Renal cortical epithelial cell (primary cell): ENCODE data around the gene MAN1A1. TPM values are rescaled to one million over a fixed set of nuclear protein-coding genes. Genes with fewer than 3 reads are reported as not detected.
"Not testable (repeated sequence)": the region's sequence is repeated elsewhere in the genome, so short reads cannot be mapped to it uniquely, and the experiment has no call there.

Source experiments
- DNase-seq: peaks from one replicate; pipeline ENCODE4 v3.0.0-alpha.2; 2011; ENCODE audit warnings: low read depth
- total RNA-seq: library from RNA; depleted of rRNA; stranded (reverse); fragments of >200 nt; gene quantifications from 2 replicates; pipeline ENCODE4 v1.2.3, GENCODE V29; 2014

Gene MAN1A1
- total RNA-seq: 41.3 and 50.5 TPM in 2 replicates

DNA sequence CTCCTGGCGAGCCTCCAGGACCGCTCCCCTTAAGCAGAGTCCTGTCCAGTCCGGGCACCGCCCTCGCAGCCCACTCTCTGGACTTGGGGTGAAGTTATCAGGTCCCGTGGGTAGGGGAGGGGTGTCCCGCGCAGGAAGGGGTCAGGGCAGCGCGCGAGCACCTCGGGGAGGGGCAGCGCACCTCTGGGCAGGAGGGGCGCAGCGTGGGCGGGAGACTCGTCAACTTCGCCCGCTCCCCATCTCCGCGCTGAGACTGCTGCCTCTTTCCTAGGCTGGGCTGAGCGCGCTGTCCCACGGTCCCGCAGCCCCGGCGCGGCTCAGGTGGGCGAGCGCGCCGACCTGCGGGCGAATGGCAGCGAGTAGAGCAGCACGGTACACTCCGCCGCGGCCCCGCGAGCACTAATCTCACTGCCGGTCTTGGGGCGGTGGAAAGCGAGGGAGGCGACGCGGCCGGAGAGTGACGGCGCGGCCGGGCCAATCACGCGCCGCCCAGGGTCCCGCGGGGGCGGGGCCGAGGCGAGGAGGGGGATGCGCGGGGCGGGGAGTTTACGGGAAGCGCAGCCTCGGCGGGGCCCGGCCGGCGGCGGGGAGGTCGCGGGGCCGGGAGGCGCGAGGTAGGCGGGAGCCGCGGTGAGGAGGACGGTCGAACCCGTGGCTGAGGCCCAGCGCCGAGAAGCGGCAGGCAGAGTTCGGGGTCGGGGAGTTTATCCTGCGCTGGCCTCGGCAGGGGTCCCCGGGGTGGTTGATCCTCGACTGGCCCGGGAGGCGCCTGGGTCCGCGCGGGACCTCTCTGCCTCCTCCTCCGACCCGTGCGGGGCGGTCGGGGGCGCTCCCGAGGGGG is at the start of gene MAN1A1:
Gene MAN1A1 (minus strand): TSS at position 401 of the 841 bp plus-strand sequence. CDS start 696 bp downstream, outside the sequence.
- peak; percentile 44 for DNase-seq

DNA sequence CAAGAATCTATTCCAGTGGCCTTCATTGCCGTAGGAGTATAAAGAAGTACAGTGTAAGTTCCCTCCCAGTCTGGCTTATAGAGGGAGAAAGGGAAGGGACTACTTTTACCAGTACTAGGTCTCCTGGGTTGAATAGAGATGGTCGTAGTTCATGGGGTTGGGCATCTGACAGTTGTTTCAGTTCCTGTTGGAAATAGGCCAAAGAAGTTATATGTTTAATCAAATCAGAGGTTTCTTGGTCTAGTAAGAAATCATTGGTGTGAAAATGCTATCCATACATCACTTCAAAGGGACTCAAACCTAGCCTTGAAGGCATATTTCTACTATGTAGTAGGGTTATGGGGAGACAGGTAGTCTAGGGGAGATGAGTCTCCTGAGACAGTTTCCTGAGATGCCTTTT is 45.6 kb upstream of the MAN1A1 start:
- no peak for DNase-seq

DNA sequence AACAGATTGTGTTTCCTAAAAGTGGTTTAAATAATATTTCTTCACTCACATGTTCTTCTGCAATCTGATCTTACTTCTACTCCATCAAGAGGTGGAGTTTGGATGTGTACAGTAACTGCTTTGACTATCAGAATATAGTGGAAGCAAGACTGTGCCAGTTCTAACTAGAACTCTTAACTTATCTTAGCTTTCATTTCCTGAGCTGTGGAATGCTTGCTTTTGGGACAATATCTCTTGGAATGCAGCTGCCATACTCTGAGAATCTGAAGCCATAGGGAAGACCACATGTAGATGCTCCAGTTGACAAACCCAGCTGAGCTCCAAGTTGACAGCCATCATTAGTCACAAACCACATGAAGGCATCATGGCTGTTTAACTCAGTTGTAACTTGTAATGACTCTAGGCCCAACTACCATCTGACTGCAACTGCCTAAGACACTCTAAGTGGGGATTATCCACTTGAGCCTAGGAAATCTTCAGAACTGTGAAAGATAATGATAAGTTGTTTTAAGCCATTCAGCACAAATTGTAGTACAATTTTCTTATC is 40.8 kb upstream of the MAN1A1 start:
- DNase-seq: no peak

DNA sequence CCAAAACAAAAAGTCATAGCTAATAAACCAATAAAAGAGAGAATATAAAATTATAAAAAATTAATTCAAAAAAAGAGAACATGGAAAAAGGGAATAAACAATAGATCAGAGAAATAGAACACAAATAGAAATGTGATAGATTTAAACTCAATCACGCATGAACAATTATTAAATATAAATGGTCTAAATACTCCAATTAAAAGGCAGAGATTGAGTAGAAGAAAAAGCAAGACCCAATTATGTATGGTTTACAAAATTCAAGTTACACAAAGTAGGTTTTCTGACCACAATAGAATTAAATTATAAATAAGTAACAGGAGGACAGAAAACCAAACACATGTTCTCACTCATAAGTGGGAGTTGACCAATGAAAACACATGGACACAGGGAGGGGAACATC is 36.4 kb upstream of the MAN1A1 start:
- DNase-seq: no peak

DNA sequence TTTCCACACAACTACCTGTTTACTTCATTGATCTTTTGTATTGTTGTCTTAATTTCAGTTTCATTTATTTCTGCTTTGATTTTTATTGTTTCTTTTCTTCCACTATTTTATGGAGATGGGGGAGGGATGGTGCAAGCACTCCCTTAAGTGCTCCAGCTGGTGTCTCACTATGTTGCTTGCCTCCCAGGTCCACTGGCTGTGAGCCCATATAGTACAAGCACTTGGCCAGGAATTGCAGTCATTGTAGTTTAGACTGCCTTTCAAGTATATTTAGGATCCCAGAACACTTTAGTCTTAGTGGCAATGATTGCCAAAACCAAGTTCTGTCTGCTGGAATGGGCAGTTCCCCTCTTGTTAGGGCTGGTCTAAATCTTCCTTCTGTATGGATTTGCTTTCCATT is 34.9 kb upstream of the MAN1A1 start:
- no peak for DNase-seq

DNA sequence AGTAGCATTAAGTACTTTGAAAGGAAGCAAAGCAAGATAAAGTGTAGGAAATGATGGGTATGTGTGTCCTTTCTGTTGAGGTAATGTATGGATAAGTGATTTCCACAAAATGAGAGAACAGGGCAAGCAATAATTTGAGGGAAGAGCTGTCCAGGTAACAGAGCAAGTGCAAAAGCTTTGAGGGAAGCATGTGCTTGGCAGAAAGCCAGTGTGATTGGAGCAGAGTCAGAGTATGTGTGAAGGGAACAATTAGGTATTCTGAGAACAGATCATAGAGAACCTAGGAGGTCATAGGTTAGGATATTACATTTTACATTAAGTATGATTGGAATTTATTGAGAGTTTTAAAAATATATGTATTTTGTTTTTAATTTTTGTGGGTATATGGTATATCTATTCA is 30.2 kb upstream of the MAN1A1 start:
- no peak for DNase-seq

DNA sequence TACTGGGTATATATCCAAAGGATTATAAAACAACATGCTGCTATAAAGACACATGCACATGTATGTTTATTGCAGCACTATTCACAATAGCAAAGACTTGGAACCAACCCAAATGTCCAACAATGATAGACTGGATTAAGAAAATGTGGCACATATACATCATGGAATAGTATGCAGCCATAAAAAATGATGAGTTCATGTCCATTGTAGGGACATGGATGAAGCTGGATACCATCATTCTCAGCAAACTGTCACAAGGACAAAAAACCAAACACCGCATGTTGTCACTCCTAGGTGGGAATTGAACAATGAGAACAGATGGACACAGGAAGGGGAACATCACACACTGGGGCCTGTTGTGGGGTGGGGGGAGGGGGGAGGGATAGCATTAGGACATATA is 27.5 kb upstream of the MAN1A1 start:
- not testable (repeated sequence) for DNase-seq

DNA sequence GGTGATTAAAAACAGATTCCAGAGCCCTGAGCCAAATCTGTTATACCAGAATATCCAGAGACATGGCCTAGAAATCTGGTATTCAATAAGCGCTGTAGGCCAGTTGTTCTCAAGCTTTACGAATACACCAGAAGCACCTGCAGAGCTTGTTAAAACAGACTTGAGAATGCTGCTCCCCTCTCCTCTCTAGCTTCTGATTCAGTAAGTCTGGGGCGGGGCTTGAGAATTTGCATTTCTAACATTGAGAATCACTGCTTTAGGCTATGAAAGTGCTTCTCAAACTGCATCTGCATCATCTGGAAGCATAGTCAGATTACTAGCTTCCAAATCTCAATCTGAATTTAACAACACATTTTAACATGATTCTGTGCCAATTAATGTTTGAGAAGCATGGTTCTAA is 20.5 kb upstream of the MAN1A1 start:
- DNase-seq: no peak

DNA sequence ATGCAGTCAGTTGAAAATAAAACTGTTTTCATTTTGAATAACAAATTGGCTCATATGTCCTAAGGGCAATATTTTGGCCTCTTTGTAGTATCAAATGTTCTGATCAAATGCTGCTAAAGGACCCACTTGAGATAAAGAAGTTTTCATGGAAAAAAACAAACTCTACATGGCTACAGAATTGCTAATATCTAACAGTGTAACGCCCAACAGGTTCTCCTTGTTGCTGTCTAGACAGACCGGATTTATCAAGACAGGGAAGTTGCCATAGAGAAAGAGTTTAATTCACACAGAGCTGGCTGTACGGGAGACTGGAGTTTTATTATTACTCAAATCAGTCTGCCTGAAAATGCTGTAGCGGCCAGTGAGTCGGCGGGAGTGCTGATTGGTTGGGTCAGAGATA is 19.4 kb upstream of the MAN1A1 start:
- no peak for DNase-seq

DNA sequence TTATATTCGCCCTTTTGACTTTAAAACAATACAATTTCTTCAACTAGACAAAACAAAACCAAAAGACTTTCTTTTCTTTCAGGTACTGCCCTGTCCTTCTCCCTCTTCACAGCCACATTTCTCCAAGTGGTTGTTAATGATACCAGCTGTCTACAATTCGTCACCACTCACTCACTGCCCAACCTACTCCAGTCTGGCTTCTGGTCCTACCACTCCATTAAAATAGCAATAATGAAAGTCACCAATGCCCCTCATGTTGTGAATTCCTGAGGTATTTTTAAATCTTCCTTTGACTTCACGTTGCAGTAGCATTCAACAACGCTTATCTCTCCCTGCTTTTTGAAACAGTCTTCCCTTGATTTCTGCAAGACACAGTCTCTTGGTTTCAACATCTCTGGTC is 11.6 kb upstream of the MAN1A1 start:
- DNase-seq: no peak

DNA sequence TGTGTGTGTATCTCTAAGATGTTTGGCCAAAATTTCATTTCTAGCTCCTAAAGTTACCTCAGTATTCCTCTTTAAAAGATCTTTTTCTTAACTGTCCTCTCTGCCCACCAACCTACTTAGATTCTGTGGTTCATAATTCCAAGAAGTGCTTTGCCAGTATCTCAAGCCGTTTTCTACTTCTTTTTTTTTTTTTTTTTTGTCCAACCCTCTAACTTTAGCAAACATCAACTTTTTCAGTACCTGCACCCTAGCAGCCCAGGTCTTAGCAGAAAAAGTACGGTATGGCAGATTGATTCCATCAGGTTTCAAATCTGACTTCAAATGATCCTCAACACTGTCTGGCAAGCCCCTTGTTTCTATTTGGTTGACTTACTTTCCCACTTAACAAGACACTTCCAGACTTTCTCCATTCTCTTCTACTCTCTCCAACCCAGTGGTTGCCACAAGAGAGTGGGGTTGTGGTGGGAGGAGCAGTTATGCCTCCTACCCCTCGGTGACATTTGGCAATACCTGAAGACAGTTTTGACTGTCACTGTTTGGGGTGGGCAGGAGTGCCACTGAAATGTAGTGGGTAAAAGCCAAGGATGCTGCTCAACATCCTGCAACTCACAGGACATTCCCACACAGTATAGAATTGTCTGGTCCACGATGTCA is 10.8 kb upstream of the MAN1A1 start:
- DNase-seq: no peak

DNA sequence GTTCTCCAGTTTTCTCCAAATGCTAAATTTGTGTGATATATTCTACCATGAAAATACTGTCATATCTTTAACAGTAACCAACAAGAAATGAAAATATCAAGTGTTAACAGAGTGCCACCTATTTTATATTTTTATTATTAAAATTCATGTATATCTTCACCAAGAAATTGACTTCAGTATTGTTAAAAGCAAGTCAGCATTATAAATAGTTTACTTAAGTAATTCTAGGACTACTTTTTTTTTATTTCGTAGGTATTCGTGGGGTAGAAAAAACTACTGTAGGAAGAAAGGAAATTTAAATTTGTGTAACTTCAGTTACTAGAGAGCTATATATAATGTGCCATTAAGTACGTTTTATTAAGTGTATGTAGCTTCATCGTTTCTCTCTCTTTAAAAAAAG is 6.3 kb upstream of the MAN1A1 start:
- DNase-seq: no peak

DNA sequence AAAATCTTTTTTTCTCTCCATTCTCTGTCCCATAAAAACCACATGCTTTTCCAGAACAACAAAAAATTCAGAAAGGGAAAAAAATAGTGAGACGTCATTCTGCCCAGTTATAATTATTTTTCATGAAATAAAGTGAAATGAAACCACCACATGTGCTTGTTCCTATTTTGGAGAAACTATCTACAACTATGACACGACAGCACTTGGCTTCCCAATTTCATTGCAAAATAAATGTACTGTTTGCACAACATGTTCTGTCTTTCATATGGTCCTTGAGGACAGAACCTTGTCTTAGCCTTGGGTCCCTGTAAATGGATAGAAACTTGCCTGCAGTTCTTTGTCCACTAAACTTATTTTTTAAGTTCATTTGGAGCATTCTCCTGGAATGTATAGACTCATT is 5.6 kb upstream of the MAN1A1 start:
- no peak for DNase-seq

DNA sequence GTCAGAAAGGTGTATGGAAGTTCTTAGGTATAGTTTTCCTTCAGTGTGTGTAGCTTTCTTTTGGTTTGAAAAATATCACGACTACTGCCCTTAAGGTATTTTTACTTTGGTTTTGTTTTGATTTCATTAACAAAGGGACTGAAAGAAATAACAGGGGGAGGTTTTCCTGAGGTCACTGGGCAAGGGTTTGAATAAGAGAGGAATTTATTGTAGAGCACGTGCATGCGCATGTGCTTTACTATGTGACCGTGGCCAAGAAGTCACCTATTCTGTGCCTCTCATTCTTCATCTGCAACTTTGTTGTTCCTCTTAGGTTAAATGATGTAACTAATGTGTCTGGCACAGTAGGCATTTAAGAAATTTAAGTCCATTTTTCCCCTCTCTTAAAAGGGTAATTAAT is 4.1 kb upstream of the MAN1A1 start:
- peak; percentile 59 for DNase-seq

DNA sequence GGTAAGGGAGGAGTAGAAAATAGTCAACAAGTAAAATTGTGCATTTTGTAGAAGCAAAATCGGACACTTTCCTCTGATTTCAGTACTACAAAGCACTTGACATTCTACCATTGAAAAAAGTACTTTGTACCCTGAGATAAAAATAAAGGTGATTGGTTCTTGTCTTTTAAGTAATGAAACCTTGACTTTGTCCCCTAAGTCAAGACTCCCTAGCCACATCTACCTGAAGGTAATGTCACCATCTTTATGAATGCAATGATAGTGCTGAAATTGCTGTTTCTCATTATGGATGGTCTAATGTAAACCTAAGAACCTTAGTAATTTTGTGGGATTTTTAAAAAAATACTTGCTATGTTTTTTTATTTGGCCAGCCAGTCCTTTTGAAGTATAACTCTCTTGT is 2.4 kb upstream of the MAN1A1 start:
- DNase-seq: no peak

DNA sequence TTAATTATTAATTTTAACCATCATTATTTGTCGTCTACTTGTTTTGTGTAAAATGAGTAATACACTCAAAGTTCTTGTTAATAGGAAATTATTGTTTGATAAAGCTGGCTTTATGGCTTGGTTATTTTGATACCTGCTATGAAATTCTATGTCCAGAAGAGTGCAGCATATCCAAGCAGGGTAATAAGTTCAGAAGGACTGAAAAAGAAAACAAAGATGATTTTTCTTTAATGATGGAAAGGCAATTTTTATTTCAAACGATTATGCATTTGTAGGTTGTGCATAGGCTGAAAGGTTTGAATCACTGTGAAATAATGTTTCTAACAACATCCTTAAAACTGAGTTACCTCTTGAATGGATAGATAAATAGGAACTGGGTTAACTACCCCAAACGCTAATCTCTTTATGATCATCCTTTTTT is 1.4 kb upstream of the MAN1A1 start:
- peak; percentile 54 for DNase-seq

DNA sequence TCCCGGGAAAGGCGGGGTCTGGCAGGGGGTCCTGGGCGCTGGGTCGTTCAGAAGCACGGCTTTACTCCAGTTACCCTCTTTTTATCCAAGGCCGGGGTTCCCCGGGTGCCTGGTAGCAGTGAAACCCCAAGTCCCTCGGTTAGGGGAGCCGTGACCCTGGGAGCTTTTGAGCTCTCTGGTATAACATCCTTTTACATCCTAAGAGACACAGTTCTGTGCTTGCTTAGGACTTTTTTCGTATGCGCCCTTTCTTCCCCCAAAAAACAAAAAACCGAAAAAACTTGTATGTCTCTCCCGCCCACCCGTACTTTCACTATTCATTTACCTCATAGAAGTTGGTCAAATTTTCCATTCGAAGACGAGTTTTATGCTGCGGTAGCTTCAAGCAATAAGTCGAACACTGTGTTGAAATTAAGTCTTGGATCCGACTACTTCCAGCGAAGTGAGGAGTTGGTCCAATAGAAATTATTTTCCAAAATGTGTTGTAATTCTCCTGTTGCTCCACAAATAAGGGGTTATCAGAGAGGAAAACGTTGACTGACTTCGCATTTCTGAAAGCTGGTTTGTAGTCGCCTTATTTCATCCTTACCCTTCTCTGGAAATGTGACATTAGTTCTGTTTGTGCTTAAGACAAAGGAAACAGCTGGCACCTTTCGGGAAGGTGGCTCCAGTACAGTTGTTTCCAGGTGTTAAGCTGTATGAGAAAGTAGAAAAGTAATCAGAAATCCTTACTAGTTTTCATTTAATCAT is 816 bp upstream of the MAN1A1 start:
- DNase-seq: peak; percentile 70

DNA sequence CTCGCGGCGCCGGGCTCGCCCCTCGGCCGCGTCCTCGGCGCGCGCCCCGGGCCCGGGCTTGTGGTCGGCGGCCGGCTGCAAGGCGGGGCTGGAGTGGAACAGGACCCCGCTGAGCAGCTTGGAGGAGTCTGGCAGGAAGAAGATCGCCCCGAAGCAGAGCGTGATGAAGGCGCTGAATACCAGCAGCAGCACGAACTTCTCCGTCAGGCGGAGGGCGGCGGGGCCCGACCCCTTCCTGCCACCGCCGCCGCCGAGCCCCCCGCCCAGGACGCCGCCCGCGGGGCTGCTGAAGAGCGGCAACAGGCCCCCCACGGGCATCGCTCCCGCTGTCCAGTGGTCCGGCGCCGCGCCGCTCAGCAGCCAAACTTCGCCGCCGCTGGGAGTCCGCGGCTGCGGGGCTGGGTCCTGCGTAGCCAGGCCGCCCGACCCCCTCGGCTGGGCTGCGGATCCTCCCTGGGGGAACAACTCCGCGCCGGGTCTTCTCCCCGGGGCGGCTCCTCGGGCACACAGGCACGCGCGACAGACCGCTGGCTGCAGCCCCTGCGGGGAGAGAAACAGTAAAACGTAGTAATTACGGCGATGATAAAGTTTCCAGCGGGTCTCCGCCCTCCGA is 707 bp downstream of the MAN1A1 start:
- no peak for DNase-seq

DNA sequence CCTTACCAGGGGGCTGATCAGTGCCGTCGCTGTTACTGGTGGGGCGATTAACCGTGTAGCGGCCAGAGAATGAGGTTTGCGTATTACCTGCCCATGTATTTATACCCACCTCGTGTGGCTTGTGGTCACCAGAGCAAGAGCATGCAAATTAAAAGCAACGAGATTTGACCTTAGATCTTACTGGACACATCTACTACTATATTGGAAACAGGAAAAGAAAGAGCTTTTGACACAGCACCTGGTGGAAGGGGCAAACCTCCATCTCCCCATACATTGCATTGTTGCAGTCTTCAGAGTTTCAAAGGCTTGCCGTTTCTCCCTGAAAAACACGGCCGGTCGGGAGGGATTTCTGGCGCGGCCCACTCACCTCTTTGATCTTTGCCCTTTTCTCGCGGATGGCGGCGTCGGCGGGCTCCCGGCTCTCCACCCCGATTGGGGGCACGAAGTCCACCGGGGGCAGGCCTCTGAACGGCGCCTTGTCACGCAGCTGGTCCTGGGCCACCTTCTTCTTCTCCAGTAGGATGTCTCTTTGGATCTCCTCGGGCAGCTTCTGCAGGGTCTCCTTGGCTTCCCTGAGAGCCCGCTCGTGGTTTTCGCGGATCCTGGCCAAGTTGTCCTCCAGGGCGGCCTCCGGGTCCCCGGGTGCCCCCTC is 1.3 kb downstream of the MAN1A1 start:
- no peak for DNase-seq

DNA sequence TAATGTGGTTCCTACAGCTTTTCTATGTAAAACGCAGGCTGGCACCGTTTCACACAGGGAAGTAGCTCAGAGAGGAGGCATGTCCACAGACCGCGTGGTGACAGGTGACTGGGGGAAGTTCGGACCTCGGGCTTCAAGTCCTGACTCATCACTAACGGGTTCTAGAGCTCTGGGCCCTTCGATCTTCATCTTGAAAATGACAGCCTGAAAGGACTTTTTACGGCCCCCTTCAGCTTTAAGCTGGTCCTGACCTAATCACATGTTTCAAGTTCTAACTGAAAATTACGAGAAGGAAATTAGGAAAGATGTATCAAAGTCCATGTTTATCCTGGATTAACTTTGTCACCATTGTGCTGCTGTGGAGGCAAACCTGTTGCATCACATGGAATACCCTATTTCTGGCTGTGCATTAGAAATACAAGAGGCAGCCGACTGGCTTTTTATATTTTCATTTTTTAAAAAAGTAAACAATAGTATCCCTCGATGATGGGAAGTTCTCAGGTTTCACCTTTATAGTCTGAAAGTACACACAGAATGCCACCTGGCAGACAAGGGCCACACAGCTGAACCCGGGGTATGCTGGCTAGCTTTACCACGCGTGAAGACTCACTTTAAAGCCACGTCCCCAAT is 2.0 kb downstream of the MAN1A1 start:
- DNase-seq: peak; percentile 60

DNA sequence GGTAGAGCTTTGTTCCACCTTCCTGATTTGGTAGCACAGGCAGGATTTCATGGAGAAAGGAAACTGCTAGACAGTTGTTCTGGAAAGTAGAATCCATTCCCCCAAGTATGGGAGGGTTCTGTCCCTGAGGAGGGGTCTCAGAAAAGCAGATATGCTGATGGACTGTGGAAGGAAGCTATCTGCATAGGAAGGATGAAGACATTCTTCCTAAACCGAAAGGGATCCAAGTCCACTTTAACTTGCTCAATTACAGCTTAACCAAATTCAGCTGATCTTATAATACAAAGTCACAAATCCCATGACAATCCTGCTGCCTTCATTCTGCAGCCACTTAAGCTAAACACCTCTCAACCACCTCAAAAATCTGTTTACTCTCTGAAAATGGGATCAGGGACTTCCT is 2.6 kb downstream of the MAN1A1 start:
- DNase-seq: peak; percentile 40
